PC-3 (cell line): ENCODE results near the gene TRPV5. TPM values are rescaled to one million over a fixed set of nuclear protein-coding genes. Genes with fewer than 3 reads are reported as not detected.

Experiments
- ATAC-seq: fragments of 200-7000 bp; cut with Tn5 transposase; 2 replicates; pipeline ENCODE4 v1.9.1; 2020; ENCODE audit warnings: mild to moderate bottlenecking, moderate library complexity
- BruUV-seq: library from RNA; stranded (reverse); fragments of 400-500 nt; replicated peaks from 2 replicates; lab custom pipeline; 2021; lab: Mats Ljungman, UMichigan
- CTCF ChIA-PET: fragments of 300-600 bp; sonication (Branson Sonifier 250); formaldehyde crosslinking; loops from one replicate; lab custom pipeline; 2022; ENCODE audit warnings: antibody characterized with exemption; lab: Charles Lee
- POLR2A ChIA-PET: fragments of 300-600 bp; sonication (Branson Sonifier 250); formaldehyde crosslinking; loops from one replicate; lab custom pipeline; 2022; ENCODE audit warnings: antibody characterized with exemption; ENCODE audit not compliant: unreplicated experiment; lab: Charles Lee
- DNase-seq: peaks from one replicate; pipeline ENCODE4 v3.0.0-alpha.2; 2015
- H2AFZ ChIP-seq: fragments of 300-600 bp; sonication (generic); 2 replicates; pipeline ENCODE4 v1.6.0; 2016; ENCODE audit warnings: antibody characterized with exemption, low read length
- H3F3A ChIP-seq: fragments of 300-600 bp; sonication (generic); one replicate; pipeline ENCODE4 v1.6.0; 2017; ENCODE audit warnings: antibody characterized with exemption, low read length, control low read depth, mild to moderate bottlenecking; ENCODE audit not compliant: unreplicated experiment
- H3K27ac ChIP-seq: fragments of 300-600 bp; sonication (generic); 2 replicates; pipeline ENCODE4 v1.5.1; 2016; ENCODE audit warnings: mild to moderate bottlenecking, low read length
- H3K27me3 ChIP-seq: fragments of 300-600 bp; sonication (generic); 2 replicates; pipeline ENCODE4 v1.6.1; 2016; ENCODE audit warnings: low read length, mixed read lengths
- H3K36me3 ChIP-seq: fragments of 300-600 bp; sonication (generic); 2 replicates; pipeline ENCODE4 v1.6.1; 2016; ENCODE audit warnings: low read depth, mixed run types, low read length, mixed read lengths
- H3K4me1 ChIP-seq: fragments of 300-600 bp; sonication (generic); 2 replicates; pipeline ENCODE4 v1.5.1; 2016; ENCODE audit warnings: low read length; ENCODE audit not compliant: insufficient read depth
- H3K4me2 ChIP-seq: fragments of 300-600 bp; sonication (generic); 2 replicates; pipeline ENCODE4 v1.6.0; 2016; ENCODE audit warnings: low read length
- H3K4me3 ChIP-seq: fragments of 300-600 bp; sonication (generic); 2 replicates; pipeline ENCODE4 v1.5.1; 2016; ENCODE audit warnings: mild to moderate bottlenecking, low read length, mixed read lengths
- H3K79me2 ChIP-seq: fragments of 300-600 bp; sonication (generic); 2 replicates; pipeline ENCODE4 v1.6.1; 2017; ENCODE audit warnings: low read length, mixed read lengths
- H3K9ac ChIP-seq: fragments of 300-600 bp; sonication (generic); 2 replicates; pipeline ENCODE4 v1.6.0; 2016; ENCODE audit warnings: mild to moderate bottlenecking, low read length
- H3K9me2 ChIP-seq: fragments of 300-600 bp; sonication (generic); replicated peaks from 2 replicates; pipeline ENCODE4 v1.6.1; 2016; ENCODE audit warnings: mixed run types, low read length, mixed read lengths
- H3K9me3 ChIP-seq: fragments of 300-600 bp; sonication (generic); 2 replicates; pipeline ENCODE4 v1.6.1; 2016; ENCODE audit warnings: low read length, mixed read lengths
- H4K20me1 ChIP-seq: fragments of 300-600 bp; sonication (generic); 2 replicates; pipeline ENCODE4 v1.6.1; 2016; ENCODE audit warnings: low read length, mixed read lengths
- EZH2 ChIP-seq: fragments of 300-600 bp; sonication (generic); IDR thresholded peaks from one replicate; pipeline ENCODE4 v1.6.1; 2017; ENCODE audit warnings: antibody characterized with exemption, mild to moderate bottlenecking, low read length; ENCODE audit not compliant: unreplicated experiment
- EZH2phosphoT487 ChIP-seq: fragments of 300-600 bp; sonication (generic); IDR thresholded peaks from 2 replicates; pipeline ENCODE4 v1.6.1; 2018; ENCODE audit warnings: mild to moderate bottlenecking, antibody characterized with exemption, low read length, borderline replicate concordance
- intact Hi-C: fragments of 100-400 bp; cut with micrococcal nuclease; formaldehyde crosslinking; loops from 2 replicates; pipeline ENCODE4 v1.9.0; 2023
- total RNA-seq: library from RNA; depleted of rRNA; stranded (reverse); fragments of >200 nt; gene quantifications from 2 replicates; pipeline ENCODE4 v1.2.3, GENCODE V29; 2014
- TF ChIP-seq, protein P1 (sequence below): fragments of 300-600 bp; sonication (generic); conservative IDR thresholded peaks from 2 replicates; pipeline ENCODE4 v1.5.1; 2017; ENCODE audit warnings: antibody characterized with exemption, low read depth, mild to moderate bottlenecking, low read length

The TRPV5 gene
- total RNA-seq, 1 experiment from 2014 or later: not detected

DNA sequence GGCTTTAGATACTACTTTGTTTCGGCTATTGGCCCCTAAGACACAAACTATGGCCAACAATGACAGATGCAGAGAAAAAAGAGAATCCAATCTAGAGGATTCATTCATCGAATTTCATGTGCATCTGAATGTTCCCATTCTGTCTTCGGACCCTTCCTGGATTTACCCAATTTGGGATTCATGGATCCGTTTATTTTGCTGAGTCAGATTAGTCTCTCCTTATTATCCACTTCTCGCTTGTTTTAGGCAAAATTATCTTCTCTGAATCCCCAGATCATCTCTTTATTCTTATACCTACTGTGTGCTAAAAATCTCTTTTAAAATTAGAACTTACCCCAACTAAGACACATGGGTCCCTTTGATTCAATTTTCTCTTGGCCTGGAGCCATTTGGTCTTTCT is 54.5 kb downstream of the TRPV5 start:
- CTCF ChIA-PET: interaction anchor here (0.7 kb wide), 2 partner anchors 8 to 336 kb away, joined by 3 to 9 read pairs; no protein-coding TSS in a partner anchor
- no peaks in the 10 kb centered on the region for H4K20me1 ChIP-seq
- DNase-seq (no peak), ATAC-seq (no peak)
- H3K4me2 ChIP-seq: no peak overlapping the region
- no peak overlapping the region for H3K9ac ChIP-seq
- no peak overlapping the region for H3K27ac ChIP-seq
- H2AFZ ChIP-seq: no peak overlapping the region
- H3K4me3 ChIP-seq: no peak overlapping the region
- no peaks in the 10 kb centered on the region for H3K79me2 ChIP-seq
- no peaks in the 10 kb centered on the region for H3K36me3 ChIP-seq
- intact Hi-C loops: no loop called here
- H3K9me2 ChIP-seq: no peaks in the 10 kb centered on the region
- TF ChIP-seq, protein P1, sequence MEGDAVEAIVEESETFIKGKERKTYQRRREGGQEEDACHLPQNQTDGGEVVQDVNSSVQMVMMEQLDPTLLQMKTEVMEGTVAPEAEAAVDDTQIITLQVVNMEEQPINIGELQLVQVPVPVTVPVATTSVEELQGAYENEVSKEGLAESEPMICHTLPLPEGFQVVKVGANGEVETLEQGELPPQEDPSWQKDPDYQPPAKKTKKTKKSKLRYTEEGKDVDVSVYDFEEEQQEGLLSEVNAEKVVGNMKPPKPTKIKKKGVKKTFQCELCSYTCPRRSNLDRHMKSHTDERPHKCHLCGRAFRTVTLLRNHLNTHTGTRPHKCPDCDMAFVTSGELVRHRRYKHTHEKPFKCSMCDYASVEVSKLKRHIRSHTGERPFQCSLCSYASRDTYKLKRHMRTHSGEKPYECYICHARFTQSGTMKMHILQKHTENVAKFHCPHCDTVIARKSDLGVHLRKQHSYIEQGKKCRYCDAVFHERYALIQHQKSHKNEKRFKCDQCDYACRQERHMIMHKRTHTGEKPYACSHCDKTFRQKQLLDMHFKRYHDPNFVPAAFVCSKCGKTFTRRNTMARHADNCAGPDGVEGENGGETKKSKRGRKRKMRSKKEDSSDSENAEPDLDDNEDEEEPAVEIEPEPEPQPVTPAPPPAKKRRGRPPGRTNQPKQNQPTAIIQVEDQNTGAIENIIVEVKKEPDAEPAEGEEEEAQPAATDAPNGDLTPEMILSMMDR: no peak
- TF ChIP-seq EZH2 (no peak), EZH2phosphoT487 (no peak)
- H3F3A ChIP-seq: no peaks in the 10 kb centered on the region
- POLR2A ChIA-PET: no interaction called here
- H3K27me3 ChIP-seq: peaks cover 22% of the 10 kb centered on the region
- no peaks in the 10 kb centered on the region for H3K4me1 ChIP-seq
- H3K9me3 ChIP-seq: no peaks in the 10 kb centered on the region
- no TSS peak for BruUV-seq

DNA sequence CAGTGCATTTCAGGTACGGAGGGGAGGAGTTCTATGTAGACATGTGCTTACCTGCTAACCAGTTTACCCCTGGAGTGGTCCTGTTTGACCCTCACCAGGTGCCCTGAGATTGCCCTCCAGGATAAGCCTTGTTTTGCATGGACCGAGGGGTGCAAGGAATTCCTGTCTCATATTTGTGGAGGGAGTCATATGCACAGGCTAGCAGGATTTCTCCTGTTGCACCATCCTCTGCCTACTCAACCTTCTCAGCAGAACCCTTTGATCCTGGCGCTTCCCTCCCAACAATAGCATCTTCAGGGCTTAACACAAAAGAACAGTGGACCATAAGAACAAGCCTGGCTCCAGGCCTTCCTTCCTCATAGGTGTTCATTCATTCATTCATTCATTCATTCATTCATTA is 55.2 kb downstream of the TRPV5 start:
- Histone ChIP-seq H3K9me3 (no peaks in the 10 kb centered on the region), H3K9me2 (no peaks in the 10 kb centered on the region), H3K27ac (no peak overlapping the region), H3K4me1 (no peaks in the 10 kb centered on the region), H3F3A (no peaks in the 10 kb centered on the region), H3K9ac (no peak overlapping the region), H4K20me1 (no peaks in the 10 kb centered on the region), H3K79me2 (no peaks in the 10 kb centered on the region), H3K4me2 (no peak overlapping the region), H3K4me3 (no peak overlapping the region), H3K36me3 (no peaks in the 10 kb centered on the region), H2AFZ (no peak overlapping the region), H3K27me3 (peaks cover 22% of the 10 kb centered on the region)
- no peak for DNase-seq
- ATAC-seq: no peak
- intact Hi-C loops: no loop called here
- no TSS peak for BruUV-seq
- POLR2A ChIA-PET: no interaction called here
- CTCF ChIA-PET: no interaction called here
- TF ChIP-seq EZH2phosphoT487: no peak
- TF ChIP-seq, protein P1: no peak
- no peak for TF ChIP-seq EZH2

DNA sequence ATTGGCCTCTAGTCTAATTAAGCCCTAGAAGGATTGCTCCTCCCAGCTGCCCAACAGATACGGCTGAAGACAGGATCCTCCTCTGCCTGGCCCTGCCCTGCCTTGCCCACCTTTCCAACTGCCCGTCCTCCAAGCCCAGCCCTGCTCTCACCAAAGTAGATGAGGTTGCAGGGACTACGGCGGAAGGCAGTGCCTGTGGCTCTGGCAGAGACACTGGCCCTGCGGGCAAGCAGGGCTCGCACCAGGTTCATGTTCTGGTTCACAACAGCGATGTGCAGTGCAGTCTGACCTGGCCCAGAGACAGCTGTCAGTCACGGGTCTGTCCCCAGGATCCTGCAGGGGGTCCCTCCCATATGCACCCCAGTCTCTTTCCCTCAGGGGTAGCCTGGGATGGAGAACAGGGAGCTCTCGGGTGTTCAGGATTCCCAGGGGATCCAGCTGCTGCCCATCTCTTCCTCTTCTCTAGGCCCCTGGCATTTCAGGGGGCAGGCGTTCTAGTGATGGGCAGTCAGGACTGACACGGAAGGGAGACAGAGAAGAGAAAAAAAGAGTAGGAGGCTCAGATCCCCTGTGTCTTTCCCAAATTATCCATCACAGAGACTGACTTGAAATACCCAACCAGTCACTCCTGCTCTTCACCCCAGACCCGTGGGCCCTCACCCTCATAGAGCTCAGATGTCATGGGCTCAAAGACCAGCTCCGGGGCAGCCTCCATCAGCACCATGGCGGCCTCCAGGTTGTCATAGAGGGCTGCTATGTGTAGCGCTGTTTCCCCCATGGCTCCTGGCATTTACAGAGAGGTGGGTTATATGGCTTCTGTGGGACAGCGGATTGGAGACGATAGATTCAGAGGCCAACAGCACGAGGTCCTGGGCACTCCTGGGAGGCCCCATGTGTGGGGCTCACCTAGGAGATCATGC is 56.3 kb downstream of the TRPV5 start:
- POLR2A ChIA-PET: no interaction called here

More for the DNA sequence above, 56.3 kb downstream of the TRPV5 start:
- no peak for DNase-seq
- Histone ChIP-seq H3K27ac (no peak overlapping the region), H3K9ac (no peak overlapping the region), H3K4me1 (no peaks in the 10 kb centered on the region), H4K20me1 (no peaks in the 10 kb centered on the region), H3K9me3 (no peaks in the 10 kb centered on the region), H3F3A (no peaks in the 10 kb centered on the region), H2AFZ (no peak overlapping the region), H3K27me3 (peaks cover 22% of the 10 kb centered on the region), H3K4me3 (no peak overlapping the region), H3K79me2 (no peaks in the 10 kb centered on the region), H3K4me2 (no peak overlapping the region), H3K9me2 (no peaks in the 10 kb centered on the region), H3K36me3 (no peaks in the 10 kb centered on the region)
- intact Hi-C loops: no loop called here
- CTCF ChIA-PET: no interaction called here
- no peak for ATAC-seq
- TF ChIP-seq EZH2: no peak
- TF ChIP-seq, protein P1: no peak
- no peak for TF ChIP-seq EZH2phosphoT487
- no TSS peak for BruUV-seq
